GM21515 (cell line): ENCODE measurements around the gene CCNG2.

Source experiments
- ATAC-seq: cut with Tn5 transposase; IDR thresholded peaks from one replicate; pipeline ENCODE4 v1.9.1; 2021; ENCODE audit not compliant: unreplicated experiment

Gene CCNG2

DNA sequence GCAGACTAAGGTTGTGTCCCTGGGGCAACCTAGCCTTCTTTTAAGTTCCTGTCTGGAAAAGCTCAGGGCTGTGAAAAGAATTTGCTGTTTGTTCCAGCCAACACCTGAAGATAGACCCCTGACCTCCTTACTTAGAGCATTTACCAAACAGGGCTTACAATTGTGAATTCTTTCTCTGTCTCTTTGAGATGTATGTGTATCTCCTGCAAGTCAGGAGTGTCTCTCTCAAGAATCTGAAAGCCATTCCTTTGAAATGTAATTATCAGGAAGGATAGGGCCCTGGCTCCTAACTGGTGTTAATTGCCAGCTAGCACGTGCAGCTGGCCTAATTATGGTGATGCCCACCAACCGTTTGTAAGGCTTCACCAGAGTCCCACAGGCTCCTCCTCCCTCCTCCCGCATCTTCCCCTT, 18.2 kb downstream of the CCNG2 start:
- ATAC-seq, result no peak

DNA sequence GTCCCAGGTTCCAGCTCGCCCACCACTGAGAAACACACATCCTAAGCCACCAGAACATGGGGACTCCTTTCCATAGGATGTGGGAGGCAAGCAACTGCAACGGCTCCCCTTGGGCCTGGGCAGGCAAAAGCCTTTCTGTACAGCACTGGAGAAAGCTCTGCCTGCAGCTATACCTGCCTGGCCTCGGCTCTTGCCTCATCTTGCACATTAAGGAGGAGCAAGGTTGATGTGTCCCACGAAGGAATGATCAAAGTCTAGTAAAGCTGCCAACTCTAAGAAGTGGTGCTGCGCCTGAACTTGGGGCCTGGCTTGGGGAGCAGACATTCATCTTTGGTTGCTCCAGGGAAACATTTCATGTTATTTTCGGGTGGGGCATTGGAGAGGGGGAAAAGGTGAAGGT, 19.6 kb downstream of the CCNG2 start:
- ATAC-seq, result no peak

DNA sequence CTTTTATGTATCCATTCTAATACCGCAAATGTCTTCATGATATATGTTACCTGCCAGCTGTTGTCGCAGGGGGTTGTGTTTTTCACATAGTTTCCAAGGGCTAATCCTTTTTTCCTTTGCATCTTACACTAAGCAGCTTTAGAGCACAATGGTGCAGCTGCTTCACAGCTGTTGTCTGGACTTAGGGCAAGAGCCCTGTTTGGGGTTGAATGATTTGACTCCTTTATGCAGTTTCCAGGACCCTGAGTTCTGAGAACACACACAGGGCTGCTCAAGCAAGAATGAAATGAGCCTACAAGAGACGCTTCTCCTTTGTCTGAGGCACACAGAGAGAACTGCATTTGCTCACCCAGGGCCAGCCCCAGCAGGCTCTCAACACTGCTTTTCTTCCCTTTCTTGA, 20.2 kb downstream of the CCNG2 start:
- ATAC-seq, result no peak

DNA sequence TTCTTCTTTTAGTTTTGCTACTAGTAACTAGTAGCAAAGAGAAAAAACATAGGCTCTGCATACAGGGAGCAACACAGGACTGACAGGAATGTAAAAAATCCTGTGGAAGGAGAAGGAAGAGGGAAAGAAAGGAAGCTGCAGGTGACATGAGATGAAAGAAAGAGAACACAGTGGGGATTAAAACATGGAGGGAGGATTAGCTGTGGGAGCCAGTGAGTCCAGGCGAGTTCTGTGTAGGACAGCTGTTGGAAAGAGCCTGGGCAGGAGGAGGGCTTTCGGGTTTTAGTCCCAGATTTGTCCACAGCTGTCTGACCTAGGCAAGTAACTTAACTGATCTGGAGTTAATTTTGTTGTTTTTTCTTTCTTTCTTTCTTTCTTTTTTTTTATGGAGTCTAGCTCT, 21.6 kb downstream of the CCNG2 start:
- no peak for ATAC-seq

DNA sequence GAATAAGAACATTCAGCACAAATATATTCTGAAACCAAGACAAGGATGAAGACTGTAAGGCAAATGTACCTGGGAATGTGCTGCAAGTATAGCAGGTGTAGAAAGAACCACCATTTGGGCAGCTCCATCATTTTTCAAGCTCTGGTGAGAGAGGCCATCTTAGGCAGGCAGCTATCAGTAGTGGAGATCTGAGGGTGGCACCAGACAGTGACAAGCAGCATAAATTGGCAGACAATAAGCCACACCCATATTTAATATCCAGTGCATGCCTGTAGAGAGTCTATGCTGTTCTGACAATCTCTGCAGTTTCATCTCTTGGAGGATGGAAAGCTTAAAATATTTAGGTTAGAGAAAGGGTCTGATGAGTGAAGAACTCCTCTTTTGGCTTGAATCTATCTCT, 22.5 kb downstream of the CCNG2 start:
- no peak for ATAC-seq

DNA sequence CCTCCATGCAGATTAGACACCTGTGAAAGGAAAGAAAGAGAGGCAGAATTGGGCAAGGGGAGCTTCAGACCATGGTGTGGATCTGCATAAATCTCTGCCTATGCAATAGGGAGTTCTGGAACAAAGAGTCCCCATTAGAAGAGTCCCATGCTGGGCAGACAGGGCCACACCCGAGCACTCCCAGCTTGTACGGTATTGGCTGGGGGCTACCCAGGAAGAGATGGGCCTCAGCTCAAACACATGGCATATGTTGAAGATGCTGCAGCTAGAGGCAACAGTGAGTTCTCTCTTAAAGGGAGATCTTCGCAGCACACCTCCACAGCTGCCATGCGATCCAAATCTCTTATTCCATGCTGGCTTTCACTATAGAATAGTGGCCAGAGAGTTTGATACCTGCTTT, 24.7 kb downstream of the CCNG2 start:
- ATAC-seq, result no peak

DNA sequence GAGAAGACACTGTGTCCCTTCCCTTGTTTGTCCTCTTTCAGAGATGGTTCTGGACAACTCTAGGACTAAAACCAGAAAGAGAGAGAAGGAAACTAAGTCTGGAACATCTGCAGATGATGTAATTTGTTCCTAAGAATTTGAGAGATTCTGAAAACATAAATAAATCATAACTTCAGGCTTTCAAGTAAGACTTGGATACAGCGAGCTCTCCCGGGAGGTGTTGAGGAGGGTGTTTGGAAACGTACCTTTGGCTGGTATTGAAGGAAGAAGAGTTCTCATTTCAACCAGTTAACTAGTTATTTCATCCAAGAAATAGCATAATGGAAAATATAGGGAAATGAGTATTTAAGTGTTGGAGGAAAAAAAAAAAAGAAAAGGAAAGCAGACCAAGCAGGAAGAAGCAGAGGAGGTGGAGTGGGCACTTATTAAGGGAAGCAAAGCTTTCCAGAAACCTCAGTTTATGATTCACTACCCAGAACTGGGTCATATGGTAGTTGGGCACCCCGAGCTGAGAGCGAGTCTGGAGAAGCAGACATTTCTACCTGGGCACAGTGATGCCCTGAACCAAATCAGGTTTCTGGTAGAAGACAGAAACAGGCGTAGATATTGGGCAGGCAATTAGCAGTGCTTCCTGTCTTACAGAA, 26.9 kb downstream of the CCNG2 start:
- ATAC-seq, result no peak

DNA sequence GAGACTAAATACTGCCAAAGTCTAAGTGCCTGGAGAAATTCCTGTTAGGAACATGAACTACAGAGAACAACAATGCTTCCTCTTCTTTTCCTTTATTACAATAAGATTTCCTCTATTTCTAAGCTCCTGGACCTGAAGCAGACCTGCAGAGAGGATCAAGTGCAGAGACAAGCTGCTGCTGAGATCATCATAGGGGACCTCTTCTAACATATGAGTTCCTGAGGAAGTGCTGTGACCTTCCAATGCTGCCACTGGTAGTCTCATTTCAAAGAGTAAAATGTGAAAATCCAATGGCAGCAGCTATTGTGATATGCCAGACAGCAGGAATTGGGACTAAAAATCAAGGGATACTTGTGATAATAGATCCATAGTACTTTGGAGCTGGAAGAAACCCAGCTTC, 28.0 kb downstream of the CCNG2 start:
- ATAC-seq, result no peak

DNA sequence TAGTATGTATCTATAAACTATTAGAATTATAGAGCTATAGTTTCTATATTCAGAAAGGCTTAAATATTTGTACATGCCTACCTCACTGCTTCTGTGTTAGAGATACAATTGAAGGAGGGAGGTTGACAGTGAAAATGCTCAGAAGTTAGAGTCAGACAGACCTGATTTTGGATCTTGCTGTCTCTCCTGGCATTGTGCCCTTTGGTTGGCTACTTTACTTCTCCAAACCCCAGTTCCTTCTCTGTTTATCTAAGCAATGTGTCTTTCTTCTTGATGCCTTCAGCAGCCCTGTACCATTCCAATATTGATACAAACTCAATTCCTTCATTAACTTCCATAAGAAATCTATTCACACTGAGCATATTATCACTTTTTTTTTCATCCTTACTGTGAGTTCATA, 28.7 kb downstream of the CCNG2 start:
- no peak for ATAC-seq

DNA sequence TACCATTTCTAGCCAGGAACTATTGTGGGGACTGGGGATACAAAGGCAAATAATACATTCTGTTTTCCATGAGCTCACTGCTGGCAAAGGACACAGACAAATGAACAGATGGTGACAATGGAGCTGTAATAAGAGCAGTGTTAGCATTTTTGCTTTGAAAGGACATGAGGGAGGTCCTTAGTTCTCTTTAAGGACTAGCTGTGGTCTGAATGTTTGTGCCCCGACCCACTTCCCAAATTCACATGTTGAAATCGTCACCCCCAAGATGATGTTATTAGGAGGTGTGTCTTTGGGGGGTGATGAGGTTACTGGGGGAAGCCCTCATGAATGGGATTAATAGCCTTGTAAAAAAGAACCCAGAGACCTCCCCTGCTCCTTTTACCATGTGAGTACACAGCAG, 30.3 kb downstream of the CCNG2 start:
- no peak for ATAC-seq

DNA sequence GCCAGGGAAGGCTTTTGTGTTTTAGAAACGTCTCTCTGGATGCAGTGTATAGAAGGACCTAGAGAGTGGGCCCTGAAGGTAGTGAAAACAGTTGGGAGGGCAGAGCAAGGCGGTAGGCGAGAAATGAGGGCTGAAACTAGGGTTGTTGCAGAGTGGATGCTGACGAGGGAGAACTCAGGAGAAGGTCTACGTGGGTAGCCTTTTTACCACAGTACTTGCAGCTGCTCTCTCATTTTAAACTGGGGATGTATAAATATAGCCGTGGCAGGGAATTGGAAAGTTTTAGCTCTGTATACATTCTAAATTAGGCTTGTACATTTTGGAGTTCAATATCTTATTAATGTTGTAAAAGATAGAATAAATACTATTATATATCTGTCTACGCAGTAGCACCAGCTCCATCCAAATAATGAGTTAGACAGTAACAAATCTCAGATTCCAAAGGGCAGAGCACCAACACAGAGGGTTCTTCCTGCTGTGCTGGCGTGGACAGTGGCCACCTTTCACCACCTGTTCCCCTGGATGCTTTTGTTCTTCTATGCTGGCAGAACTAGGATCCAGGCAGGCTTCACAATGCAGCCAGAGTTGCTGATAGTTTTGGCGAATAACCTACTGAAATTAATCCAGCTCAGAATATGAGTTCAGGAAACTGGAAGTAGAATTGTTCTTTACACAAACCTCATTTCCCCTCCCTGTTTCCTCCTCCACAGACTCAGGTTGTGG, 31.7 kb downstream of the CCNG2 start:
- ATAC-seq, result no peak

DNA sequence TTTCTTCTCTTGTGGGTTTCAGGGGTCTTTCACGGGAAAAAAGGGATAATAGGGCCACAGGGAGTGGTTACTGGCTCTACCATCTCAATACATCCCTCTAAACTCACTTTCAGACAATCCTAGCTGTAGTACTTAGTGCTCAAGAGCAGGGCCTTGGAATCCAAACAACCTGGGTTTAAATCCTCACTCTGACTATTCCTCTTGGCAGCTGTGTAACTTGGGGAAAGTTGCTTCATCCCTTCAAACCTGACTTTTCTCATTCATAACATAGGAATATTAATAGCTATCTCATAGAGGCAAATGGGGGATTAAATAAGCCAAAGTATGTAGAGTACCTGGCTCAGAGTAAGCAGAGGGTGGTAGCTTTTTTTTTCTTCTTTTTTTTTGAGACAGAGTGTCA, 32.4 kb downstream of the CCNG2 start:
- no peak for ATAC-seq

DNA sequence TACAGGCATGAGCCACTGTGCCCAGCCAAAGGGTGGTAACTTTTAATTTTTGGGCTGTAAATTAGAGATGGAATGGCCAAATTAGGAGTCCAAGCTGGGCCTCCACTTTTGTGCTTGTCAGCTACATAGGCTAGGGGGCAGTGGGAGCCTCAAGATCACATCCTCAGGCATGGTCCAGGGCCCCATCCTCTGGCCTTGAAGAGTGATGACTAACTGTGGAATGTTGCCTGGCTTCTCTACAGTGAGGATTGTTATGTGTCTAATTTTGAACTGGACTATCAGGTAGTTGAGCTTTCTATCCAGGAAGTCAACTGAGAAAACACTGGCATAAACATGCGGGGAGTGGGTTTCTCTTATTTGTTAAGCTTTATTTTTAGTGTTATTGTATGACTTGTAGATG, 33.0 kb downstream of the CCNG2 start:
- ATAC-seq, result no peak

DNA sequence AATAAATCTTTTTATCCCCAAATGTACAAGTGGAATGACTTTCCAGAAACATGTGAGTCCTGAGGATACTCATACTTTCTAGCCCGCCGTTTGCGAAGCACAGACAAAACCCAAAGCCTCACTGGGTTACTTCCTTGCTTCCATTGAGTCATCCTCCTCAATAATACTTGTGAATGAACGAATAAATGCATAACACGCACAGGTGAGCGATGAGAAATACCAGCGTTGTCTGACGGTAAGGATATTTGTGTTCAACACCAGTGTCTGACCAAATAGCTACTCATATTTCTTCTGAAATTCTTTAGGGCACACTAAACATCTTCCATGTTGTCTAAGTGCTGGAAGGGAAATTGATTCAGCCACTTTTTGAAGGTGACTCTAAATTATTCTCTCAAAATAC, 36.0 kb downstream of the CCNG2 start:
- no peak for ATAC-seq

DNA sequence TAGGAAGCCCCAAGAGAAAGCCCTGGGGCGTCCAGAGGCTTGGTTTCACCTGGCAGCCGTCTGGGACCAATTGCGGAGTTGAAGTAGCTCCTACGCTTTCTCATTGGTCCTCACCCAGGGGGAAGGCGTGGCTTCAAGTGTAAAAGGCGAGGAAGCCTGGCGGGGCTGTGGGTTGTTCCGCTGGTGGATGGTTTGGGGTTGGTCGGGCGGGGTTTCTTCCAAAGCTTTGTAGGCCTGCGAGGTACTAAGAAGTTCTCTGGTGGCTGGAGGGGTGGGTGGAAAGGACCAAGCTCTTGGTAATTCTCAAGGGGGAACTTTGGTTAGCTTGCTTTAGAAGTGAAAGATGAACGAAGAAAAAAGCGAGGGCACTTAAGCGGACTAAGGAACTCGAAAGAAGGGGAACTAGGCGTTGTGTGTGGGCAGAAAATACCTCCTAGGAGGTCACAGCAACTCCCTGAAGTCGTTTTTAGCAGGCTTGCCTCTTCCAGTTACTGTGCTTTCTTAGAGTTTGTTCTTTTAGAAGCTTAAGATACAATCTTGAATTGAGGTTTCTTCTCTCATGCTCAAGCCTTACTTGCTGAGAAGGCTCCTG, 36.6 kb downstream of the CCNG2 start:
- peak; percentile 94 for ATAC-seq

DNA sequence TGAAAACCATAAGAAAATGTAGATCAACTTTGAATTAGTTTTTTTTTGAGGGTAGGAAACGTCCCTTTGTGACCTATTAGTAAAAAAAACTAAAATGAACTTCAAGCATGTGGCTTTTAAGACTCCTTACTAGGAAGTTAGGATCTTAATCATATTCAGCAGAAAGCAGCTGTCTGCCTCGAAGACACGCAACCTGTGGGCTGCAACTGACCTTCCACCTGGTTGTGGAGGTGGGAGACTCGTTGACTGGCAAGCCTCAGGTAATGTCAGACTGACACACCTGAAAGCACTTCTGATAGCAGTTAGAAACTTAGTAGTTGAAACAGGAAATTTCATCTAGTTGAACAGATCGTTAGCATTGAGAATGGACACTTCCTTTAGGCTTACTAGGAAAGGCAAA, 37.4 kb downstream of the CCNG2 start:
- no peak for ATAC-seq

DNA sequence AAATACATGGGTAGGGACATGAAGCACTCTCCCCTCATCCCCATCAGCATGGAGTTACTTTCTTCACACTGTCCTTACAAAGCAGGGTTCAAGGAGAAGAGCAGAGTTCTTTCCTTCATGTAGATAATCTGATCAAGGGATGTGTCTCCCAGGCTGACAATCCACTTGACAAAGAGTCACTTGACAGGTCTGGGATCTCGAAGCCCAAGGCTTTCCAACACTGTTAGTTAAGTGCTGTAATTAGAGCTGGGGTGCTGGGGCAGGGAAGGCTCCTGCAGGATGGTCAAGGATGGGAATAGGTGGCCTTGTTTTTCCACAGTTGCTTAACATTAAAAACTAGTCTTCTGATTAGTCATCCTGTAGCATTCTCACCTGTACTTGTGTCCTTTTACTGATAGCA, 38.0 kb downstream of the CCNG2 start:
- ATAC-seq, result no peak

DNA sequence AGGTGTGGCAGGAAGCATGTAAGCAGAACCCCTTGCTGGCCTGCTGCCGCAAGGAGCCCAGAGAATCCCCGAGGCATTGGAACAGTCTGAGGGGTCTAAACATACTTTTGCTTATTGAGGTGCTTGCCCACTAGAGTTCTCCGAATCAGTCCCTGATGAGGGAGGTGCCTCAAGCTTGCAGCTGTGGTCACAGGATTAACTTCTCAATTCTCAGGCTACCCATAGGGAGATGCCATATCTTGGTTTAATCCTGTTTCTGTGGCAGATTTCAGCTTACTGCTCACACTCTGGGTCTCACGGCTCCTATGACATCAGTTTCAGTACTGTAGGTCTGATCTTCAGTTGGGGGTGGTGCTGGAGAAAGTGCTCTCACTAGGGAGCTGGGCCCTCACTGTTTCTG, 39.9 kb downstream of the CCNG2 start:
- ATAC-seq, result peak; percentile 34

DNA sequence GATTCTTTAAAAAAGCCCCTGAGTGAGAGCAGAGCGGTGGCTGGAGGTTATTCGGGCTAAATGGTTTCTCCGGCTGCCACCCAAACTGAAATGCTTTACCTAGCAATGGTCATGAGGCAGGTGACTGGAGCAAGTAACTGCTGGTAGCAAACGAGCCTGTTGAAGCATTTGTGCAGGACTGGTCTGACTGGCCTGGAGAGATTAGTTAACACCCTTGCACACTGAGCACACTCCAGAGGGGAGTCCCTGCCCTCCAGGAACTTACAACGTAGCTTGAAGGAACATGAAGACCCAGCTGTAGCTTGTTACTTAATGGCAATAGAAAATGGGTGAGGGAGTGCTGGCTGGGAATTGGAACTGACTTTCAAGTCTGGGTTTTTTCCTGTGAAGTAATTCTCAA, 40.4 kb downstream of the CCNG2 start:
- ATAC-seq, result no peak

DNA sequence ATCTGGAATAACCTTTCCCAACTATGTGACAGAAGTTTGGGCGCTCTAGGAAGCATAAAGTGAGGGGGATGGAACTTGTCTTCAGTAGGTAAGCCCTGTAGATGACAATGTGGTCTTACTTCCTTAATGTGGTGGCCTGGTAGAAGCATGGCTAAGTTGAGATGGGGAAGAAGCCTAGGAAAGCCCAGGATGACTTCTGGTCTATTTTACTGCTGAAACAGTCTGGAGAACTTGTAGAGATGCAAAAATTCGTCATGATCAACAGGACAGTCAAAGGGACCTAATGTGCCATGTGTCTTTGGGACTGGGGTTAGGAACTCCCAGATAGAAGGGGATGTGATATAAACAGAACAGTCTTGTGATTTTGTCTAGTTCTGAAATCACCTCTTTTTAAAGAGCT, 40.8 kb downstream of the CCNG2 start:
- ATAC-seq, result no peak

DNA sequence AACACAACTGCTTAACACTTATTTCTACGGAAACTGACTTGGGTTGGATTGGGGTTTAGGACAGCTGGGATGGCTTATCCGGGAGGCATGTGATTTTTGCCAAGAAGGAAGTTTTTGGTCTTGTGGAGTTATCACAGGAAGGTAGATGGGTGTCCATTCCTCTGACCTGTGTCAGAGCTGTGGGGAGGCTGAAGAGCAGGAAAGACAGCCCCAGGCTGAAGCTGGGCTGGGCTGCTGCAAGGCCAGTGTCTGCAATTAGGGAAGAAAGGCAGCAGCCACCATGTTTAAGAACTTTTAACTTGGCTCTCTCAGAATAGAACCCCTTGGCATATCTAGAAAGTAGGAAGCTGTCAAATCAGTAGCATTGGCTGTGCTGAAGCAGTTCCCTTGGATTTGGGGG, 42.3 kb downstream of the CCNG2 start:
- no peak for ATAC-seq

DNA sequence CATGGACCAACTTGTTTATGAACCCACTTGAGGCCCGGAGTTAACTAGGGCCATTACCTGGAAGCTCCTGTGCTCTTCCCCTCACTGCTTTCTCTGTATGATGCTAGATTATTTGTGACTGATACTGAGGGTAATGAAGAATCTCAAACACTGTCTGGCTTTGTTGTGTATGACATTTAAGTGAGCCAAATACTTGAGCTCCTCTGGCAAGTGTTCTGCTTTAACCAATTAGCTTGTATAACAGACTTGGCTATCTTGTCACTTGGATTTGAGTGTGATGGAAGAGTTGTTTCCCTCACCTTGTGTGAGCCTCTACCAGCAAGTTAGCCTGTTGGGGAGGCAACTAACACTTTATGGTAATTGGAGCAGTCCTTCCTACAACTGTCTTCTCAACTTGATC, 42.7 kb downstream of the CCNG2 start:
- ATAC-seq, result no peak

DNA sequence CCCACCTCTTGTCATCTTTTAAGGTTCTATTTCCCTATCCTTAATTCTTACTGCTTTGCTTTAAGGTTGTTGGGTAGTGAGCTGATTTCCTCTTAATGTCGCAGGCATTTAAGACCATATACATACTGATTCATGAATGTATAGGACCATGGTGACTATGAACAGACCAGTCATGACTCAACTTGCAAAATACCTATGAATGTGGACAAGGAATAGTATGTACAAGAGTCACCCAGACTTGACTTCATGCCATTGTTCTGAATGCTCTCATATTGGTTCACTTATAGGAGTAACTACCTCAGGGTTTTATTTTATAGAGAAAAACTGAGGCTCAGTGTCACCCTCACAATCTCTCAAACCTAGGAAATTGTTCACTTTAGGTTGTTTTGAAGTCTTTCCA, 44.3 kb downstream of the CCNG2 start:
- no peak for ATAC-seq
